ENCODE results near the gene MEGF11. TPM values are rescaled to one million over a fixed set of nuclear protein-coding genes. Genes with fewer than 3 reads are reported as not detected.

The MEGF11 gene
- total RNA-seq, 1 experiment from 2014 or later, result 1.2 TPM

GRCh38 chr15:65963358-65963757, 290.2 kb downstream of the MEGF11 start:
- Histone ChIP-seq H3K4me1 (ENCODE audit: insufficient read depth, low read length) (no peaks in the 10 kb centered on the region), H3K14ac (ENCODE audit: insufficient read depth, low read length) (no peak overlapping the region), H2BK120ac (ENCODE audit: low read depth, low read length, poor library complexity, severe bottlenecking) (no peak overlapping the region), H3T11ph (ENCODE audit: low read length) (no peak overlapping the region), H4K8ac (replicated peaks; ENCODE audit: insufficient read length, low read depth, low read length) (no peak overlapping the region), H4K5ac (ENCODE audit: insufficient read length, low read depth, low read length) (no peak overlapping the region), H2BK5ac (ENCODE audit: insufficient read length, low read length) (no peak overlapping the region), H3K9ac (ENCODE audit: extremely low read depth, insufficient read length, low read length) (no peak overlapping the region), H3K79me2 (ENCODE audit: insufficient read depth, low read length) (no peaks in the 10 kb centered on the region), H2AK5ac (ENCODE audit: insufficient read length, low read length) (no peak overlapping the region), H2BK15ac (ENCODE audit: low read depth, low read length) (no peak overlapping the region), H3K79me1 (ENCODE audit: insufficient read depth, low read depth, low read length, poor library complexity, severe bottlenecking) (no peaks in the 10 kb centered on the region), H3K27me3 (ENCODE audit: insufficient read depth, low read length) (no peaks in the 10 kb centered on the region), H3K18ac (ENCODE audit: insufficient read length, low read depth, low read length) (no peak overlapping the region), H2AFZ (ENCODE audit: low read length) (no peak overlapping the region), H4K91ac (ENCODE audit: insufficient read length, low read depth, low read length) (no peak overlapping the region), H3K4ac (ENCODE audit: low read depth, low read length) (no peak overlapping the region), H2BK20ac (ENCODE audit: low read depth, low read length, poor library complexity, severe bottlenecking) (no peak overlapping the region), H3K9me3 (ENCODE audit: control insufficient read depth, low read depth, low read length) (no peaks in the 10 kb centered on the region), H3K56ac (ENCODE audit: insufficient read length, low read depth, low read length) (no peak overlapping the region), H3K23ac (ENCODE audit: insufficient read length, low read depth, low read length) (no peak overlapping the region), H3K4me2 (ENCODE audit: insufficient read depth, insufficient read length, low read length) (no peak overlapping the region), H3K23me2 (ENCODE audit: insufficient read length, low read depth, low read length, poor library complexity, severe bottlenecking) (no peaks in the 10 kb centered on the region), H3K27ac (ENCODE audit: insufficient read length, low read depth, low read length) (no peak overlapping the region), H2BK12ac (ENCODE audit: insufficient read length, low read depth, low read length) (no peak overlapping the region), H4K20me1 (ENCODE audit: control insufficient read depth, insufficient read depth, insufficient read length) (peaks cover 3% of the 10 kb centered on the region)
- no peaks in the 10 kb centered on the region for H3K9me3 Mint-ChIP-seq
- H3K27ac Mint-ChIP-seq, result no peak overlapping the region; a peak in 1 of 7 replicates
- H3K4me3 Mint-ChIP-seq, result no peak overlapping the region
- TF ChIP-seq CTCF (conservative IDR thresholded peaks at IDR 0.05), result no peak
- no CpG with 5 or more reads among the region's 5 CpGs for WGBS (ENCODE audit: extremely low coverage, insufficient read length, low lambda C conversion rate)
- no peaks in the 10 kb centered on the region for H3K27me3 Mint-ChIP-seq (ENCODE audit: low read depth)
- no peaks in the 10 kb centered on the region; a peak in 1 of 7 replicates for H3K36me3 Mint-ChIP-seq (ENCODE audit: insufficient read depth in 1 of 3, low read depth in 3 of 3)
- H3K4me1 Mint-ChIP-seq, result peaks cover 14 to 17% of the 10 kb centered on the region in 2 experiments
- DNase-seq, result no peak
